SU-DHL-6 (cell line): ENCODE measurements around the gene SPACA9.

Experiments used
- H2AFZ ChIP-seq: fragments of 200-600 bp; sonication (generic); 2 replicates; pipeline ENCODE4 v1.6.1; 2014; ENCODE audit warnings: low read depth, mild to moderate bottlenecking, moderate library complexity, mixed read lengths, antibody characterized with exemption, low read length; ENCODE audit not compliant: severe bottlenecking
- H3F3A ChIP-seq: fragments of 200-600 bp; shearing (Covaris generic); 2 replicates; pipeline ENCODE4 v1.6.0; 2016; ENCODE audit warnings: antibody characterized with exemption, mild to moderate bottlenecking; ENCODE audit not compliant: insufficient read depth
- H3K27ac ChIP-seq: fragments of 200-600 bp; sonication (generic); 2 replicates; pipeline ENCODE4 v1.5.1; 2016; ENCODE audit warnings: low read depth, mild to moderate bottlenecking, low read length, moderate library complexity, mixed read lengths
- H3K27me3 ChIP-seq: fragments of 200-600 bp; sonication (generic), shearing (Covaris generic); 2 replicates; pipeline ENCODE4 v1.6.0; 2014; ENCODE audit warnings: mild to moderate bottlenecking, low read length
- H3K36me3 ChIP-seq: fragments of 200-600 bp; sonication (generic); 2 replicates; pipeline ENCODE4 v1.6.1; 2014; ENCODE audit warnings: mild to moderate bottlenecking, low read length, mixed read lengths
- H3K4me2 ChIP-seq: fragments of 300-600, 200-600 bp; shearing (Covaris generic), sonication (generic); 2 replicates; pipeline ENCODE4 v1.6.0; 2014; ENCODE audit warnings: low read length, low read depth, mild to moderate bottlenecking; ENCODE audit not compliant: poor library complexity, severe bottlenecking
- H3K4me3 ChIP-seq: fragments of 200-600 bp; sonication (generic); 2 replicates; pipeline ENCODE4 v1.5.1; 2014; ENCODE audit warnings: antibody characterized with exemption, low read length, mild to moderate bottlenecking, mixed read lengths; ENCODE audit not compliant: insufficient read depth, poor library complexity, severe bottlenecking
- H3K79me2 ChIP-seq: fragments of 200-600 bp; sonication (generic); 2 replicates; pipeline ENCODE4 v1.6.1; 2014; ENCODE audit warnings: mild to moderate bottlenecking, low read length, moderate library complexity; ENCODE audit not compliant: insufficient read depth
- H3K9ac ChIP-seq: fragments of 200-600 bp; sonication (generic); 2 replicates; pipeline ENCODE4 v1.7.0; 2014; ENCODE audit warnings: mild to moderate bottlenecking, low read length
- H3K9me2 ChIP-seq: fragments of 200-600 bp; sonication (generic); replicated peaks from 2 replicates; pipeline ENCODE4 v1.6.1; 2014; ENCODE audit warnings: low read length; ENCODE audit not compliant: insufficient read depth
- H3K9me3 ChIP-seq: fragments of 200-600 bp; sonication (generic); 2 replicates; pipeline ENCODE4 v1.6.1; 2014; ENCODE audit warnings: low read length, mixed read lengths; ENCODE audit not compliant: insufficient read depth
- H4K20me1 ChIP-seq: fragments of 200-600 bp; sonication (generic); 2 replicates; pipeline ENCODE4 v1.6.1; 2014; ENCODE audit warnings: low read depth, mild to moderate bottlenecking, antibody characterized with exemption, low read length, moderate library complexity, mixed read lengths
- EZH2phosphoT487 ChIP-seq: fragments of 200-600 bp; sonication (generic), shearing (Covaris generic); conservative IDR thresholded peaks from 2 replicates; pipeline ENCODE4 v1.6.1; 2018; ENCODE audit warnings: mild to moderate bottlenecking, antibody characterized with exemption, low read length, moderate library complexity, mixed read lengths
- TF ChIP-seq, protein P1 (sequence below): fragments of 200-600 bp; sonication (generic); IDR thresholded peaks from one replicate; pipeline ENCODE4 v1.5.1; 2017; ENCODE audit warnings: antibody characterized with exemption, mild to moderate bottlenecking, low read length, moderate library complexity; ENCODE audit not compliant: insufficient read depth, poor library complexity, severe bottlenecking

Gene SPACA9

GRCh38 chr9:132846918-132847515, 31.7 kb upstream of the SPACA9 start:
- H3K79me2 ChIP-seq, result no peaks in the 10 kb centered on the region
- no peaks in the 10 kb centered on the region for H3K9me3 ChIP-seq
- no peak overlapping the region for H3K4me3 ChIP-seq
- H4K20me1 ChIP-seq, result no peaks in the 10 kb centered on the region
- no peaks in the 10 kb centered on the region for H3K27me3 ChIP-seq
- no peaks in the 10 kb centered on the region for H3K36me3 ChIP-seq
- H2AFZ ChIP-seq, result no peak overlapping the region
- no peak overlapping the region for H3K4me2 ChIP-seq
- H3K9me2 ChIP-seq, result no peaks in the 10 kb centered on the region
- no peaks in the 10 kb centered on the region for H3F3A ChIP-seq
- no peak overlapping the region for H3K27ac ChIP-seq
- no peak for TF ChIP-seq EZH2phosphoT487
- TF ChIP-seq, protein P1, sequence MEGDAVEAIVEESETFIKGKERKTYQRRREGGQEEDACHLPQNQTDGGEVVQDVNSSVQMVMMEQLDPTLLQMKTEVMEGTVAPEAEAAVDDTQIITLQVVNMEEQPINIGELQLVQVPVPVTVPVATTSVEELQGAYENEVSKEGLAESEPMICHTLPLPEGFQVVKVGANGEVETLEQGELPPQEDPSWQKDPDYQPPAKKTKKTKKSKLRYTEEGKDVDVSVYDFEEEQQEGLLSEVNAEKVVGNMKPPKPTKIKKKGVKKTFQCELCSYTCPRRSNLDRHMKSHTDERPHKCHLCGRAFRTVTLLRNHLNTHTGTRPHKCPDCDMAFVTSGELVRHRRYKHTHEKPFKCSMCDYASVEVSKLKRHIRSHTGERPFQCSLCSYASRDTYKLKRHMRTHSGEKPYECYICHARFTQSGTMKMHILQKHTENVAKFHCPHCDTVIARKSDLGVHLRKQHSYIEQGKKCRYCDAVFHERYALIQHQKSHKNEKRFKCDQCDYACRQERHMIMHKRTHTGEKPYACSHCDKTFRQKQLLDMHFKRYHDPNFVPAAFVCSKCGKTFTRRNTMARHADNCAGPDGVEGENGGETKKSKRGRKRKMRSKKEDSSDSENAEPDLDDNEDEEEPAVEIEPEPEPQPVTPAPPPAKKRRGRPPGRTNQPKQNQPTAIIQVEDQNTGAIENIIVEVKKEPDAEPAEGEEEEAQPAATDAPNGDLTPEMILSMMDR, result no peak
- no peak overlapping the region for H3K9ac ChIP-seq

DNA sequence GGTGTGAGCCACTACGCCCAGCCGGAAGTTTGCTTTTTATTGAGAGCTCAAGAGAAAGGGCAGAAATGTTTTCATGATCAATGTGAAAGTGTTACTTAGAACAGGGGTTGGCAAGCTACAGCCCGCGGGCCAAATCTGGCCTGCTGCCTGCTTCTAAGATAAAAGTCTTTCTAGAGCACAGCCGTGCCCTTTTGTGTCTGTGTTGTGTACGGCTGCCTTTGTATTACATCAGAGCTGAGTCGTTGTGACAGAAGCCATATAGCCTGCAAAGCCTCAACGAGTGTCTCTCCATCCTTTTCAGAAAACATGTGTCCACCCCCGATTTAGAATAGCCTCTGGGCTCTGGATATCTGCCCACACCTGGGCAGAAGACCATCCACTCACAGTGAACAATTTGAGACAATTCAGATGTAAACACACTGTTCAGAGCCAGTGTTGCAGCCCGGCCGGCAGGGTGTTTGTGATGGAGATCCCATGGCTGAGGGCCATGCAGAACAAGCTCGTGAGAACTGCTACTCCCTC, 29.5 kb upstream of the SPACA9 start:
- Histone ChIP-seq H3K27me3 (no peaks in the 10 kb centered on the region), H3K9me2 (no peaks in the 10 kb centered on the region), H3K79me2 (no peaks in the 10 kb centered on the region), H3K36me3 (no peaks in the 10 kb centered on the region), H3F3A (no peaks in the 10 kb centered on the region), H4K20me1 (no peaks in the 10 kb centered on the region), H3K9me3 (no peaks in the 10 kb centered on the region), H3K9ac (no peak overlapping the region), H2AFZ (no peak overlapping the region), H3K27ac (no peak overlapping the region), H3K4me3 (no peak overlapping the region), H3K4me2 (no peak overlapping the region)
- no peak for TF ChIP-seq EZH2phosphoT487
- TF ChIP-seq, protein P1, result no peak

DNA sequence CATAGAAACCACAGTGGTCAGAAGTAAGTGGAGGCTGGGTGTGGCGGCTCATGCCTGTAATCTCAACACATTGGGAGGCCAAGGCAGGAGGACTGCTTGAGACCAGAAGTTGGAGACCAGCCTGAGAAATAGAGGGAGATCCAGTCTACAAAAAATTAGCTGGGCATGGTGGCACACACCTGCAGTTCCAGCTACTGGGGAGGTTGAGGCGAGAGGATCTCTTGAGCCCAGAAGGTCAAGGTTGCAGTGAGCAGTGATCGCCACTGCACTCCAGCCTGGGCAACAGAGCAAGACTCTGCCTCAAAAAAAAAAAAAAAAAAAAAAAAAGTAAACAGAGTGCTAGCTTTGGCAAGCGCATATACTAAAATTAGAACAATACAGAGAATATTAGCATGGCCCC, 25.2 kb upstream of the SPACA9 start:
- Histone ChIP-seq H3K79me2 (no peaks in the 10 kb centered on the region), H3K27ac (no peak overlapping the region), H3K9me3 (no peaks in the 10 kb centered on the region), H3K9me2 (no peaks in the 10 kb centered on the region), H3F3A (no peaks in the 10 kb centered on the region), H3K9ac (no peak overlapping the region), H2AFZ (no peak overlapping the region), H3K36me3 (no peaks in the 10 kb centered on the region), H3K27me3 (no peaks in the 10 kb centered on the region), H3K4me3 (no peak overlapping the region), H3K4me2 (no peak overlapping the region), H4K20me1 (no peaks in the 10 kb centered on the region)
- TF ChIP-seq, protein P1, result no peak
- TF ChIP-seq EZH2phosphoT487, result no peak
